Erythroblast (primary cell): ENCODE measurements around the gene SHISA3.
"Not testable (repeated sequence)": the region's sequence is repeated elsewhere in the genome, so short reads cannot be mapped to it uniquely, and the experiment has no call there.

Experiments used
- DNase-seq, 2 experiments: peaks; one replicate each; lab custom pipeline; 2025; lab: John Stamatoyannopoulos, UW
- GATA1 ChIP-seq: IDR thresholded peaks from 2 replicates; pipeline ENCODE4 v1.6.1; 2011; ENCODE audit warnings: low read depth, mild to moderate bottlenecking, control low read depth, low read length, moderate library complexity
- POLR2A ChIP-seq: IDR thresholded peaks from 2 replicates; pipeline ENCODE4 v1.6.1; 2011; ENCODE audit warnings: mild to moderate bottlenecking, low read length

SHISA3 gene

GRCh38 chr4:42371305-42372252 is 25.7 kb upstream of the SHISA3 start:
- TF ChIP-seq POLR2A (no peak), GATA1 (no peak)
- DNase-seq = peak; percentile 33 to 40

DNA sequence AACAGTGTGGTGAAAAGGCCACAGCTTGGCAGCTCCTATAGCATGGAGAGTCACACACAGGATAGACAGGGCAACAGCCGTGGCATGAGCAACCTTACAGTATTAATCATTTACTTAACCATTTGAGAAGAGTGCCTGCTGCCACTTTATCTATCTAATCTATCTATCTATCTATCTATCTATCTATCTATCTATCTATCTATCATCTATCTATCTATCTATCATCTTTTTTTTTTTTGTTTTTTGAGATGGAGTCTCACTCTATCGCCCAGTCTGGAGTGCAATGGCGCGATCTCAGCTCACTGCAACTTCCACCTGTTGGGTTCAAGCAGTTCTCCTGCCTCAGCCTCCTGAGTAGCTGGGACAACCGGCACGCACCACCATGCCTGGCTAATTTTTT is 25.0 kb upstream of the SHISA3 start:
- not testable (repeated sequence) for DNase-seq

GRCh38 chr4:42377497-42377896 is 19.8 kb upstream of the SHISA3 start:
- no peak for DNase-seq
- TF ChIP-seq GATA1 = no peak
- no peak for TF ChIP-seq POLR2A

DNA sequence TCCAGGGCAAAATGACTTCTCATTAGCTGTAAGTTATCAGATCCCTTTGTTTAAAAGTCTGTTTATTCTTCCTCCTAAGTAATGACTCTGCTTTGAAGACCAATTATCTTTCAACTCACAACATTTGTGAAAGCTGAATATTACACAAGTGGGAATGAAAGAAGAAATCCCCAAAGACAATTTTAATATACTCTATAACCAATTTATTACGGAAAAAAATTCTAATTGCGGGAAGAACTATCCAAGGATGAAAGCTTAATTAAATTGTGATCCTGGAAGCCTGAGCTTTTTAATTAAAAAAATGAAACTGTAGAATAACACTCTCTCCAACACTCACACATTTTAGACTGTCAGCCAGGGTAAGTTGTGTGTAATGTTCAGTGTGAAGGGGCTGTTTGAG is 15.6 kb upstream of the SHISA3 start:
- no peak for DNase-seq
- TF ChIP-seq GATA1 = no peak
- TF ChIP-seq POLR2A = no peak

DNA sequence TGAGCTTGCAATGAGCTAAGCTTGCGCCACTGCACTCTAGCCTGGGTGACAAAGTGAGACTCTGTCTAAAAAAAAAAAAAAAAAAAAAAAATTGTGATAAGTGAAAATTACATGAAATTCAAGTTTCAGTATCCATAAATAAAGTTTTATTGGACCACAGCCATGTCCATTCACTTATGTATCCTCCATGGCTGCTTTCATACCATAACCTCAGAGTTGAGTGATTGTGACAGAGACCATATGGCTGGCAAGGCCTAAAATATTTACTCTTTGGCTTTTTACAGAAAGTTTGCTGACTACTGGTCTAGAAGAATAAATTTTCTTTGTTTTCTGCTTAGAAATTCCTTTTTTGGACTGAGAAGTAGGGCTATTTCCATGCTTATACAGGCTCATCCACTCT is 11.8 kb upstream of the SHISA3 start:
- no peak for TF ChIP-seq POLR2A
- TF ChIP-seq GATA1 = no peak
- DNase-seq = no peak

- no peak for TF ChIP-seq GATA1
- TF ChIP-seq POLR2A = no peak
- DNase-seq = no peak
Observed at GRCh38 chr4:42390622-42391354, 6.5 kb upstream of the SHISA3 start.

- TF ChIP-seq GATA1 (no peak), POLR2A (no peak)
- DNase-seq = no peak
Observed at GRCh38 chr4:42391355-42391664, 6.0 kb upstream of the SHISA3 start.

DNA sequence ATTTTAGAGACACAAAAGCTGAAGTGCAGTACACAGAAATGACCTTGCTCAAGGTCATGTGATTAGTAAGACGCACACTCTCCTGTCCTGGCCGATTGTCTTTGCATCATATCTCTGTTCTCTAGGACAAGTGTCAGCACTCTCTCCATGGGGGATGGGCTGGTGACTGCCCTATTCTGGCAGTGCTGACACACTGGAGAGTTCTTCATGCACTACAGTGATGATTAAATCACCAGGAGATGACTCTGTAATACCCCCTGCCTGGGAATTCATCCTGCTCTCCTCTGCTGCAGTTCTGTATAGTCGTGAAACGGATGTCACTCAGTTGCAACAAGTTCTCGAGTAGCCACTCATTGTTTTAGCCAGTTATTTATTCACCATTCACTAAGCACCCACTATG is 5.3 kb upstream of the SHISA3 start:
- no peak for DNase-seq
- TF ChIP-seq POLR2A (no peak), GATA1 (no peak)

GRCh38 chr4:42392436-42392835 is 4.9 kb upstream of the SHISA3 start:
- TF ChIP-seq GATA1 (no peak), POLR2A (no peak)
- DNase-seq = no peak

DNA sequence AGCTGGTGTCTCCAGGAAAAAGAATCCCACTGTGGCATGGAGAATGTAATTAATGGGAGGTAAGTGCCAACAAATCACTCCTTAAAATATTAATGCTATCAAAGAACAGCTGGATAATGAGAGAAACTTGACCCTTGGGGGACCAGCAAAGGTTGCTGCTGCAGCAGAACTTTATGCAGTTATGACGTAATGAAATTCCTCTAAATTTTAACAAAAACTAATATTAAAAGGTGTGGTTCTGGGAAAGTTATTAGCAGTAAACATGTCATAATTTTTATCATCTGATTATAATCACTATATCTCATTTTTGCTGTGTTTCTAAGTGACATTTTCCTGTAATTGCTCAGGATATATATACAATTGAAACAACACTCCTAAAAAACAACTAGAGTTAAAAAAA is 1.7 kb upstream of the SHISA3 start:
- DNase-seq = no peak
- no peak for TF ChIP-seq GATA1
- TF ChIP-seq POLR2A = no peak

- no peak for TF ChIP-seq POLR2A
- no peak for TF ChIP-seq GATA1
- DNase-seq = no peak
Observed at GRCh38 chr4:42396361-42396751, 932 bp upstream of the SHISA3 start.

DNA sequence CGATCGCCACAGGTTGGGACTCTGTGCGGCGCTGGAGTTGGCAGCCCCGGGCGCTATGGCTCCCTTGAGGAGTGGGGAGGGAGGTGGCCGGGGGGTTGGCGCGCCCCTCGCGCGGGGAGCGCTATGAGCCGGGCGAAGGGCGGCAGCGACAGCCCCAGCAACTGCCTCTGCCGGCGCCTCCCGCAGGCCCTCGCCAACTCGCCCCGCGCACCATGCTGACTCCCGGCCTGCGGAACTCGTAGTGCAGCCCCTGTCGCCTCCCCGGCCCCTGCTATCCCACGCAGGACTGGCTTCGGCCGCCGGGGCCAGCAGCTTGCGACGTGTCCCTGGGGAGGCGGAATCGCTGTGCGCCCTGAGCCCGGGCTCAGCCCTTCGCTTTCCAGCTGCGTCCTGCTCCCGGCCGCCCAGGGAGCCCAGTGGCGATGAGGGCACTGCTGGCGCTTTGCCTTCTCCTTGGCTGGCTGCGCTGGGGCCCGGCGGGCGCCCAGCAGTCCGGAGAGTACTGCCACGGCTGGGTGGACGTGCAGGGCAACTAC is 415 bp downstream of the SHISA3 start:
- no peak for DNase-seq
- TF ChIP-seq GATA1 (no peak), POLR2A (no peak)

GRCh38 chr4:42398171-42398870 is 1.0 kb downstream of the SHISA3 start:
- no peak for TF ChIP-seq GATA1
- no peak for TF ChIP-seq POLR2A
- peak; percentile 13 to 17 for DNase-seq
